Muscle layer of colon (tissue), 2 donors: ENCODE measurements around the gene CLASP2.

ENCODE experiments used
- H3K27ac ChIP-seq: one replicate; pipeline ENCODE4 v1.7.0; 2013; ENCODE audit warnings: low read depth, mild to moderate bottlenecking, low read length, moderate library complexity
- H3K27me3 ChIP-seq, 2 donors: one replicate each; pipeline ENCODE4 v1.7.0; 2013; ENCODE audit warnings: low read length in 2 of 2, mild to moderate bottlenecking in 2 of 2; ENCODE audit not compliant: insufficient read depth in 2 of 2, control insufficient read depth in 1 of 2
- H3K36me3 ChIP-seq: one replicate; pipeline ENCODE4 v1.7.0; 2013; ENCODE audit warnings: mild to moderate bottlenecking, low read length; ENCODE audit not compliant: insufficient read depth
- H3K4me1 ChIP-seq: one replicate; pipeline ENCODE4 v1.7.0; 2013; ENCODE audit warnings: mild to moderate bottlenecking, low read length; ENCODE audit not compliant: insufficient read depth
- H3K4me3 ChIP-seq, 2 donors: one replicate each; pipeline ENCODE4 v1.7.0; 2013; ENCODE audit warnings: low read length in 2 of 2, low read depth in 1 of 2, mild to moderate bottlenecking in 1 of 2, moderate library complexity in 1 of 2
- H3K9ac ChIP-seq: one replicate; pipeline ENCODE4 v1.7.0; 2013; ENCODE audit warnings: low read length
- H3K9me3 ChIP-seq: one replicate; pipeline ENCODE4 v1.7.0; 2013; ENCODE audit warnings: mild to moderate bottlenecking, low read length
- donor health status: abdominal sarcoma.
- donor health status: Adenocarcinoma of cecum.

Gene CLASP2

DNA sequence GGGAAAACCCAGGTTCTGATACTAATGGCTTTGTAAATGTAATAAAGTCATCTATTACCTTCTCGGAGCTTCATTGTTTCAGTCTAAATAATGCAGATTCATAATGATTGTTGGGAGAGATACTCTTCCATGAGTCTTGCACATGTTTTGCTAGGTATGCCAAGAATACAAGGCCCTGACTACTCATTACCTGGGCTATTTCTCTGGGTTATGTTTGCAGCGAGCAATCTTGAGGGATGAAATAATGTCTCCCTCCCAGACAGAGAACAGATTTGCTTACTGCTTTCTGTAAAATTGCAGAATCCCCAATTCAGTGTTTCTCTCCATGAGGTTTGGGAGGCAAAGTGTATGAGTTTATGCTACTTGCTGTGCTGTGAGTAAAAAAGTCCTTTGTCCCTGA, 6.2 kb upstream of the CLASP2 start:
- H3K4me3 ChIP-seq = no peak overlapping the region
- H3K36me3 ChIP-seq = no peaks in the 10 kb centered on the region
- H3K9me3 ChIP-seq = no peaks in the 10 kb centered on the region
- no peak overlapping the region for H3K27ac ChIP-seq
- no peaks in the 10 kb centered on the region for H3K4me1 ChIP-seq
- no peak overlapping the region for H3K9ac ChIP-seq
- H3K27me3 ChIP-seq = no peaks in the 10 kb centered on the region

DNA sequence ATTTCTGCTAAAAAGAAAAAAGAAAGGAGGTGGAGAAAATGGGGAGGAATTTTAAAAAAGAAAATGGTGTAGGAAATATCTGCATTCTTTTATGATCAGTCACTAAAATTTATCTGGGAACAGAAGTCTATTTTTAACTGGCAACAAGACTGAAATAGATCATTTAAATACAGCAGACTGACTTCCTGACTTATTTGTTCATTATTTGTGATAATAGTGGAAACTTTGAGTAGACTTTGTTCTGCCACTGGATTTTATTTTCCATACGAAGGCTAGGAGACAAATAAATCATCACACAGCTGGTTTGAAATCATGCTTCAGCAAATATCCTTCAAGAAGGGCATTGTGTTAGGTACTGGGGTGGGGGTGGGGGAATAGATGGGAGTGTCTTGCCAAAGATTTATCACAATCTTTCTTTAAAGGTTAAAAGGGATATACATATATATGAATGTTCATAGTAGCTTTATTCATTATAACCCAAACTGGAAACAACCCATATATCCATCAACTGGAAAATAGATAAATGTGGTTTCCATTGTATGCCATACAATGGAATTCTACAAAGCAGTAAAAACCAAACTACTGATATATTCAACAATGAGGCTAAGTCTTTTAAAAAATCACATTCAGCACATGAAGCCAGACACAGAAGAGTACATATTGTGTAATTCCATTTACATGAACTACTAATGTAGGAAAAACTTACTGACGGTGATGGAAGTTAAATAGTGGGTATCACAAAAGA, 4.7 kb upstream of the CLASP2 start:
- no peak overlapping the region for H3K27ac ChIP-seq
- H3K27me3 ChIP-seq = no peaks in the 10 kb centered on the region
- no peaks in the 10 kb centered on the region for H3K9me3 ChIP-seq
- H3K4me3 ChIP-seq = no peak overlapping the region
- H3K36me3 ChIP-seq = no peaks in the 10 kb centered on the region
- no peak overlapping the region for H3K9ac ChIP-seq
- no peaks in the 10 kb centered on the region for H3K4me1 ChIP-seq

DNA sequence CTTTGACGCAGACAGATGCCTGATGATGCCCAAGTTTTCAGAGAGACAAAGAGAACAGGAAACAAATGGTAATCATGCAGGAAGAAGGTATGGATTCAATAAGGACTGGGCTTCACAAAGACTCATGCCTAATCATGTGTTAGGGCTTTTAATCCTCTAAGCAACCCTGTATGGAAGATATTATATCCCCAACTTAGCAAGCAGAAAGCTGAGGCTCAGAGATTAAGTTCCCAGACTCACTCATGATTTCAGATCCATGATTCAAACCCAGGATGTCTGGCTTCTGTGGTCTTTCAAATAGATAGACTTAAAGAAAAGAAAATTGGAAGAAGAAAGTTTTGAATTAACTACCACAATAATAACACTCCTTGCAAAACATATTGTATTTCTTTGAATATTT, 4.1 kb upstream of the CLASP2 start:
- Histone ChIP-seq H3K27ac (no peak overlapping the region), H3K27me3 (no peaks in the 10 kb centered on the region), H3K36me3 (no peaks in the 10 kb centered on the region), H3K9ac (no peak overlapping the region), H3K9me3 (no peaks in the 10 kb centered on the region), H3K4me1 (no peaks in the 10 kb centered on the region), H3K4me3 (no peak overlapping the region)

DNA sequence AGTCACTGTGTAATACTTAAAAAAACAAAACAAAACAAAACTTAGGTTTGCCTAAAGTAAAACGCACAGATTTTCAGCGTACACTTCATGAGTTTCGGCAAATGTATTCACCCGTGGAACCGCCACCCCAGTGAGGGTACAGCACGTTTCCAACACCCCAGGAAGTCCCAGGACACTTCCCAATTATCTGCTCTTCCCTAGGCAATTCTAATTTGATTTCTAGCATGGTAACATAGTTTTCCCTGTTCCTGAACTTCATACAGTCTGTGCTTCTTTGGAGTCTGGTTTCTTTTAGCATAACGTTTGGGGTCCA, 497 bp upstream of the CLASP2 start:
- peak overlapping the region; percentile 95 for H3K27ac ChIP-seq

DNA sequence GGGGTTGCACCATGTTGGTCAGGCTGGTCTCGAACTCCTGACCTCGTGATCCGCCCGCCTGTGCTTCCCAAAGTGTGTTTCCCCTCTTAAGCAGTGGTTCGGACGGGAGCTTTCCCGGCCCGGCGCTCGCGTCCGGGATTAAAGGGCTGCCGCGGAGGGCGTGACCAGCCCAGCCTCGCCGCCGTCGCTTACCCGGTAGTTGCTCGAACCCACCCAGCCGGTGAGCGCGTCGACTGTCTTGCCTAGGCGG, 513 bp downstream of the CLASP2 start:
- Histone ChIP-seq H3K4me1 (peaks cover 9% of the 10 kb centered on the region), H3K36me3 (no peaks in the 10 kb centered on the region), H3K9ac (peak overlapping the region; percentile 52), H3K27me3 (no peaks in the 10 kb centered on the region), H3K9me3 (no peaks in the 10 kb centered on the region), H3K27ac (peak overlapping the region; percentile 95), H3K4me3 (peak overlapping the region; percentile 59 to 94)

More for the DNA sequence above, 497 bp upstream of the CLASP2 start:
- Histone ChIP-seq H3K9me3 (no peaks in the 10 kb centered on the region), H3K4me3 (peak overlapping the region; percentile 59 to 94), H3K4me1 (peaks cover 9% of the 10 kb centered on the region), H3K27me3 (no peaks in the 10 kb centered on the region), H3K36me3 (no peaks in the 10 kb centered on the region), H3K9ac (peak overlapping the region; percentile 52)

DNA sequence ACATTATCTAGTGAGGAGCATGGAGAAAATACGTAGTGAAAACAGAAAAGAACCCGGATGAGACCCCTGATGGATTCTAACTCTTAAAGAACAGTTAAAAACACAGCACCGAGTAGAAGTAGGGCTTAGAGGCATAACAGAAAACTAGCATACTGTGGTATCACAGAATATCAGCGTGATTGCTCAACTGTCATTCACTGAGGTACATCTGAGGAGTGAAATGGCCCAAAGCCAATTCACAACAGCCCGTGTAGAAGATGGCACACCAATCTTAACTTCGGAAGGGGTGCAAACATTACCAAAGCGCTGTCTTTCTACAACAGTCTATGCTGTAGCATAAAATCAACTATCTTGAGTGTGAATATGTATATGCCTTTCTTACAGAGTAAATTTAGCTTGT, 1.8 kb downstream of the CLASP2 start:
- no peaks in the 10 kb centered on the region for H3K27me3 ChIP-seq
- no peaks in the 10 kb centered on the region for H3K36me3 ChIP-seq
- no peak overlapping the region for H3K27ac ChIP-seq
- peaks cover 9% of the 10 kb centered on the region for H3K4me1 ChIP-seq
- peak overlapping the region in 1 of 2 donors; percentile 59 for H3K4me3 ChIP-seq
- H3K9me3 ChIP-seq = no peaks in the 10 kb centered on the region
- H3K9ac ChIP-seq = peak overlapping the region; percentile 55

DNA sequence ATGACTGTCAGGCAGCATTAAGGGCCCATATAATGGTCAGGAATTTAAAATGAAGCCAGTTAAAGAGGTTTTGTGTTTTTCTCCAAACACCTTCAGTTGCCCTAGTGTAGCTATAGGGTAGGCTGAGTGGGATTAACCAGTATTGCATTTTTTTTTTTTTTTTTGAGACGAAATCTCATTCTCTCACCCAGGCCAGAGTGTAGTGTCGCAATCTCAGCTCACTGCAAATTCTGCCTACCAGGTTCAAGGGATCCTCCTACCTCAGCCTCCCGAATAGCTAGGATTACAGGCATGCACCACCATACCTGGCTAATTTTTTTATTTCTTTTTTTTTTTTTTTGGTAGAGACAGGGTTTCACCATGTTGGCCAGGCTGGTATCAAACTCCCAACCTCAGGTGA, 7.0 kb downstream of the CLASP2 start:
- Histone ChIP-seq H3K9me3 (no peaks in the 10 kb centered on the region), H3K4me1 (peaks cover 3% of the 10 kb centered on the region), H3K36me3 (no peaks in the 10 kb centered on the region), H3K27me3 (no peaks in the 10 kb centered on the region), H3K4me3 (no peak overlapping the region), H3K27ac (no peak overlapping the region), H3K9ac (no peak overlapping the region)

DNA sequence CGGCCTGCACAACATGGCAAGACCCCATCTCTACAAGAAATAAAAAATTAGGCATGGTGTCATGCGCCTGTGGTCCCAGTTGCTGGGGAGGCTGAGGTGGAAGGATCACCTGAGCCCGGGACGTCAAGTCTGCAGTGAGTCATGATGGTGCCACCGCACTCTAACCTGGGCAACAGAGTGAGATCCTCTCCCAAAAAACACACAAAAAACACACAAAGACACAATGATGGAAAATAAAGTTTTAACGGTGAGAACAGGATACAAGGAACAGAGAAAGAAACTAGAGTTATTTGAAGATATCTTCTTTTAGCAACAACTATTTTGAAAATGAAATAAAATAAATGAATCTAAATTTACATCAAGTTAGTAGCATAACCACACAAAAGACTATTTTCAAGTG, 12.0 kb downstream of the CLASP2 start:
- Histone ChIP-seq H3K36me3 (no peaks in the 10 kb centered on the region), H3K27me3 (no peaks in the 10 kb centered on the region), H3K4me1 (no peaks in the 10 kb centered on the region), H3K4me3 (no peak overlapping the region), H3K27ac (no peak overlapping the region), H3K9ac (no peak overlapping the region), H3K9me3 (no peaks in the 10 kb centered on the region)

DNA sequence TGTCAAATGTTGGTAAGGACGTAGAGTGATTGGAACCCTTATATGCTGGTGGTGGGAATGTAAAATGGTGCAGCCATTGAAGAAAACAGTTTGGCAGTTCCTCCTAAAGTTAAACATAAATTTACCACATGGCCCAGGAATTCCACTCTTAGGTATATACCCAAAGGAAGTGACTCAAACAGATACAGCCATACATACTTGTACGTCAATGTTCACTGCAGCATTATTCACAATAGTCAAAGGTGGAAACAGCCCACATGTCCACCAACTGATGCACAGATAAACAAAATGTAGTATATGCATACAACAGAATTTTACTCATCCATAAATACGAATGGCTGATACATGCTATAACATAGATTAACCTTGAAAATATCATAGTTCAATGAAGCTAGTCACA, 13.2 kb downstream of the CLASP2 start:
- Histone ChIP-seq H3K9me3 (no peaks in the 10 kb centered on the region), H3K4me3 (no peak overlapping the region), H3K36me3 (no peaks in the 10 kb centered on the region), H3K9ac (no peak overlapping the region), H3K27ac (no peak overlapping the region), H3K27me3 (no peaks in the 10 kb centered on the region), H3K4me1 (no peaks in the 10 kb centered on the region)

DNA sequence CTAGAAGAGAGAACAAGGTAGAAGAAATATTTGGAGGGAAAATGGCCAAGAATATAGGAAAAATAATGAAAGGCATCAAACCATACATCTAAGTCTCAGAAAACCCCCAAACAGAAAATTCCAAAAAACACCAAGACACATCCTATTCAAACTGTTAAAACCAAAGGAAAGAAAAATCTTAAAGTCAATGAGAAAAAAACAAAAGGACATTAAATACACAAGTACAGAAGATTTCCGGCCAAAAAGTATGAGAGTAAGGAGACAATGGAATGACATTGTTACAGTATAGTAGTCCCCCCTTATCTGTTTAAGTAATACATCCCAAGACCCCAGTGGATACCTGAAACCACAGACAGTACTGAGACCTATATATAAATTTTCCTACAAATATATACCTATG, 18.8 kb downstream of the CLASP2 start:
- H3K9ac ChIP-seq = no peak overlapping the region
- H3K4me3 ChIP-seq = no peak overlapping the region
- no peaks in the 10 kb centered on the region for H3K36me3 ChIP-seq
- H3K27ac ChIP-seq = no peak overlapping the region
- H3K9me3 ChIP-seq = no peaks in the 10 kb centered on the region
- no peaks in the 10 kb centered on the region for H3K4me1 ChIP-seq
- H3K27me3 ChIP-seq = no peaks in the 10 kb centered on the region

DNA sequence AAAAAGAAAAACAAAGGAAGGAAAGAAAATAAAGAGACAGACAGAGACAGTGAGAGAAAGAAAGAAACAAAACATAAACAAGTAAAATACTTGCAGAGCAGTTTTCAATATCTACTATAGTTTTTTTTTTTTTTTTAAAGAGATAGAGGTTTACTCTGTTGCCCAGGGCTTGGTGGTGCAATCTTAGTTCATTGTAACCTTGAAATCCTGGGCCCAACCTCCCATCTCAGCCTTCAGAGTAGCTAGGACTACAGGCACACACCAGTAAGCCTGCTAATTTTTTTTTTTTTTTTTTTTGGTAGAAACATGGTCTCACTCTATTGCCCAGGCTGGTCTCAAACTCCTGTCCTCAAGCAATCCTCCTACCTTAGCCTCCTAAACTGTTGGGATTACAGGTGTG, 23.1 kb downstream of the CLASP2 start:
- Histone ChIP-seq H3K27ac (no peak overlapping the region), H3K9me3 (no peaks in the 10 kb centered on the region), H3K4me3 (no peak overlapping the region), H3K9ac (no peak overlapping the region), H3K4me1 (no peaks in the 10 kb centered on the region), H3K27me3 (no peaks in the 10 kb centered on the region), H3K36me3 (no peaks in the 10 kb centered on the region)

DNA sequence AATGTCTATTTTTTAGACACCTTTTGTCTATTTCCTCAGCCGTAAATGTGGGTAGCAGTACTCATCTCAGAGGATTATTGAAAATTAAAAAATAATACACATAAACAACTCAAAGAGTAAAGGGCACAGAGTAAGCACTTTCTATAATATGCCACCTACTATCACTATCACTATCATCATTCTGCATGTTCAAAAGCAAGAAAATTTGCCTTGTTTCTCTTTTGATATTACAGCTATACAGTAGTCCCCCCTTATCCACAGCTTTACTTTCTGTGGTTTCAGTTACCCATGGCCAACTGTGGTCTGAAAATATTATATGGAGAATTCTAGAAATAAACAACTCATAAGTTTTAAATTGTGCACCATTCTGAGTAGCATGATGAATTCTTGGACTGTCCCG, 27.7 kb downstream of the CLASP2 start:
- no peaks in the 10 kb centered on the region for H3K27me3 ChIP-seq
- no peaks in the 10 kb centered on the region for H3K36me3 ChIP-seq
- no peak overlapping the region for H3K4me3 ChIP-seq
- no peak overlapping the region for H3K27ac ChIP-seq
- no peaks in the 10 kb centered on the region for H3K4me1 ChIP-seq
- no peaks in the 10 kb centered on the region for H3K9me3 ChIP-seq
- H3K9ac ChIP-seq = no peak overlapping the region
